Colonic mucosa (tissue), 4 donors: ENCODE measurements around the gene DCP2. TPM values are rescaled to one million over a fixed set of nuclear protein-coding genes. Genes with fewer than 3 reads are reported as not detected.
"Not testable (repeated sequence)": the region's sequence is repeated elsewhere in the genome, so short reads cannot be mapped to it uniquely, and the experiment has no call there.

Experiments
- DNase-seq: peaks from one replicate; pipeline ENCODE4 v3.0.0-alpha.2; 2020
- H3K27ac ChIP-seq: fragments of 200-600 bp; one replicate; pipeline ENCODE4 v1.8.0; 2021
- H3K27me3 ChIP-seq: fragments of 200-600 bp; one replicate; pipeline ENCODE4 v1.8.0; 2021
- H3K36me3 ChIP-seq: fragments of 200-600 bp; one replicate; pipeline ENCODE4 v1.8.0; 2021
- H3K4me1 ChIP-seq: fragments of 200-600 bp; one replicate; pipeline ENCODE4 v1.8.0; 2021; ENCODE audit warnings: mild to moderate bottlenecking
- H3K4me3 ChIP-seq: fragments of 200-600 bp; one replicate; pipeline ENCODE4 v1.8.0; 2021
- H3K9ac ChIP-seq, 2 donors: one replicate each; pipeline ENCODE4 v1.7.0; 2013; ENCODE audit warnings: control low read depth in 2 of 2, low read depth in 2 of 2, low read length in 2 of 2
- H3K9me3 ChIP-seq: fragments of 200-600 bp; one replicate; pipeline ENCODE4 v1.8.0; 2021
- CTCF ChIP-seq: fragments of 200-600 bp; IDR thresholded peaks from one replicate; pipeline ENCODE4 v1.8.0; 2022; ENCODE audit warnings: antibody characterized with exemption, mild to moderate bottlenecking
- intact Hi-C: fragments of 100-400 bp; cut with DNase I; formaldehyde crosslinking; loops from one replicate; pipeline ENCODE4 v1.14.1; 2022
- total RNA-seq, 2 donors: library from RNA; stranded (reverse); fragmentation: NEBNext Ultra II Directional in 1 of 2; extraction: Animal tissue kit (Norgen Biotek cat#: 25700) in 1 of 2; gene quantifications; one replicate each; pipeline ENCODE4 v1.2.1, GENCODE V29; 2021
- donor health status: healthy.
- donor health status: DM: no; HTN: no; CAD: no.
- donor health status: DM: no; HTN: no; CAD: no.

Gene DCP2
- total RNA-seq, 2 donors from 2014 or later: 39.5 to 48.2 TPM

GRCh38 chr5:112960315-112960714 lies 16.3 kb upstream of the DCP2 start:
- H3K9me3 ChIP-seq: no peaks in the 10 kb centered on the region
- no peak overlapping the region for H3K4me3 ChIP-seq
- no peak overlapping the region for H3K9ac ChIP-seq
- intact Hi-C loops: no loop called here
- no peaks in the 10 kb centered on the region for H3K36me3 ChIP-seq
- H3K27me3 ChIP-seq: no peaks in the 10 kb centered on the region
- TF ChIP-seq CTCF: no peak
- H3K4me1 ChIP-seq: no peaks in the 10 kb centered on the region
- no peak overlapping the region for H3K27ac ChIP-seq
- DNase-seq: no peak

DNA sequence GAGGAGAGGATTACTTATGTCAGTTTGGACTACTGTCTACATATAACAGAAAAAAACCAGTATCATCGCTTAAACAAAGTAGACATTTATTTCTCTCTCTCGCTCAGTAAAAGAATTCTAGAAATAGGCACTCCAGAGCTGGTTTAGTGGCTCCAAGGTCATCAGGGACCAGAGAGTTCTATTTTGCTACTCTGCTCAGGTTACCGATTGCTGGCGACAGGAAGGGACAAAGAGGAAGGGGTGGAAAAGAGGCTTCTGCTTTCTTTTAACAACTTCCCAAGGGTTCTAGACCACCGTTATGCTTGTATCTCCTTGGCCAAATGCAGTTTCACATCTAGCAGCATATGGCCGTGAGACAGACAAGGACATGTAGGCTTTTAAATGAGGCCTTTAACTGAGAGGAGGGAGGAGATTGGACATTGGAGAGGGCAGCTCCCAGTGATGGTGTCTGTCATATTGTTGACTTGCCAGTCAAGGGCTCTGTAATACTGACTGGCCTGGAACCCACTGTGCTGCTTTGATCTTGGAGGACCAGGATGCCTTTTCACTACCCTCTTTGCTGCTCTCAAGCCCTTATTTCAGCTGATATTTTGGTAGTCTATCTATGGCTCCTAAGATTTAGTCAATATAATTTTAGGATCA lies 15.6 kb upstream of the DCP2 start:
- no peak for DNase-seq
- intact Hi-C loops: no loop called here
- no peak overlapping the region for H3K27ac ChIP-seq
- H3K4me3 ChIP-seq: no peak overlapping the region
- H3K4me1 ChIP-seq: no peaks in the 10 kb centered on the region
- no peaks in the 10 kb centered on the region for H3K27me3 ChIP-seq
- H3K9ac ChIP-seq: no peak overlapping the region
- no peaks in the 10 kb centered on the region for H3K36me3 ChIP-seq
- no peaks in the 10 kb centered on the region for H3K9me3 ChIP-seq
- no peak for TF ChIP-seq CTCF

- H3K4me1 ChIP-seq, H3K4me3 ChIP-seq, DNase-seq, H3K9me3 ChIP-seq, H3K36me3 ChIP-seq, intact Hi-C loops, H3K27ac ChIP-seq, H3K27me3 ChIP-seq, H3K9ac ChIP-seq: not testable (repeated sequence)
These were observed 13.2 kb upstream of the DCP2 start for GRCh38 chr5:112963374-112963733.

DNA sequence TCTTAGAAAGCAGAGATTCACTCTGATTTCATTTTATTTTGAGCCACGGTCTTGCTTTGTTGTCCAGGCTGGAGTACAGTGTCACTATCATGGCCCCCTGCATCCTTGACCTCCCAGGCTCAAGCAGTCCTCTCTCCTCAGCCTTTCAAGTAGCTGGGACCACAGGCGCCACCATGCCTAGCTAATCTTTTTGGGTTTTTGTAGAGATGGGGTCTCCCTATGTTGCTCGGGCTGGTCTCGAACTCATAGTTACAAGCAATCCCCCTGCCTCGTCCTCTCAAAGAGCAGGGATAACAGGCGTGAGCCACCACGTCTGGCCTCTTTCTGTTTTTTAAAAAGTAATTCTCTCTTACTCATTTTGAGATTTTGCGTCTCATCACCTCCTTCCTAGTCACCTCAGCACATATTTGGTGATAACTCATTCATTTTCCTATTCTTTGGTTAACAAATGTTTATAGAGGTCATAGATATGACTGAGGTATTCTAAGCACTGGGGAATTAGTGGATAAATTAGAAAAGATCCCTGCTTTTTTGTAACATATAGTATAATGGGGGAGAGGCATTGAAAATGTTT lies 10.8 kb upstream of the DCP2 start:
- no peaks in the 10 kb centered on the region for H3K4me1 ChIP-seq
- H3K9me3 ChIP-seq: no peaks in the 10 kb centered on the region
- intact Hi-C loops: no loop called here
- no peaks in the 10 kb centered on the region for H3K36me3 ChIP-seq
- TF ChIP-seq CTCF: no peak
- no peak for DNase-seq
- H3K27me3 ChIP-seq: no peaks in the 10 kb centered on the region
- no peak overlapping the region for H3K27ac ChIP-seq
- no peak overlapping the region for H3K9ac ChIP-seq
- no peak overlapping the region for H3K4me3 ChIP-seq

- TF ChIP-seq CTCF: no peak
- no peak for DNase-seq
- Histone ChIP-seq H3K4me1 (no peaks in the 10 kb centered on the region), H3K9me3 (no peaks in the 10 kb centered on the region), H3K27ac (no peak overlapping the region), H3K9ac (no peak overlapping the region), H3K4me3 (no peak overlapping the region), H3K27me3 (no peaks in the 10 kb centered on the region), H3K36me3 (no peaks in the 10 kb centered on the region)
- intact Hi-C loops: no loop called here
These were observed 9.0 kb upstream of the DCP2 start for GRCh38 chr5:112967520-112968083.

DNA sequence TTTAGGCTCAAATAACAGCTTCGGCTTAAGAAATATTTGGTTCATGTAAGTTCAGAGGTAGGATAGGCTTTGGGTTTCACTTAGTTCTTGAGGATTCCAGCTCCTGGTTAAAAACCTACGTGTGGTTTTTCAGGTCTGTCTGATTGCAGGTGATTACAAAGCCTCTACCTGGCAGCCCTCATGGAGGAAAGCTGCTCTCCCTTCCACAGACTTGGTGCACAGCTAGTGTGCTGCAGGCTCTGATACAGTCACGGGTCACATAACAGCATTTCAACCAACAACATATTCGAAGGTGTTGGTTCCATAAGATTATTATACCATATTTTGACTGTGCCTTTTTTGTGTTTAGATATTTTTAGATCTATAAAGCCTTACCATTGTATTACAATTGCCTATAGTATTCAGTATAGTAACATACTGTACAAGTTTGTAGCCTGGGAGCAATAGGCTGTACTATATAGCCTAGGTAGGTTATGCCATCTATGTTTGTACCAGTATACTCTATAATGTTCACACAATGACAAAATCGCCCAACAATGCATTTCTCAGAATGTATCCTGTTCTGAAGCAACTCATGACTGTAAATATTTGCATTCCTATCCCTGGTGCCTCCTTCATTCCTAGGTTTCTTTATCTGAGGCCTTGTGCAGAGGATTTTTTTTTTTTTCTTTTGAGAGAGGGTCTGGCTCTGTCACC lies 8.0 kb upstream of the DCP2 start:
- no peak for DNase-seq
- Histone ChIP-seq H3K27ac (no peak overlapping the region), H3K36me3 (no peaks in the 10 kb centered on the region), H3K27me3 (no peaks in the 10 kb centered on the region), H3K9ac (no peak overlapping the region), H3K4me3 (no peak overlapping the region), H3K9me3 (no peaks in the 10 kb centered on the region), H3K4me1 (no peaks in the 10 kb centered on the region)
- no peak for TF ChIP-seq CTCF
- intact Hi-C loops: no loop called here
